HepG2 (cell line): ENCODE data around the gene BLOC1S2. TPM values are rescaled to one million over a fixed set of nuclear protein-coding genes. Genes with fewer than 3 reads are reported as not detected.

Experiments used
- ATAC-seq: fragments of 200-7000 bp; cut with Tn5 transposase; 3 replicates; pipeline ENCODE4 v1.9.1; 2020; ENCODE audit warnings: mild to moderate bottlenecking, moderate library complexity
- BruUV-seq: library from RNA; stranded (reverse); fragments of 400-500 nt; replicated peaks from 2 replicates; lab custom pipeline; 2021; lab: Mats Ljungman, UMichigan
- CTCF ChIA-PET: fragments of 300-600 bp; formaldehyde crosslinking; extraction: SDS; loops from one replicate; lab custom pipeline; 2021; ENCODE audit warnings: low total read pairs, inconsistent platforms, low intra/inter-chr PET ratio; lab: Yijun Ruan, JAX
- POLR2A ChIA-PET: fragments of 350-600 bp; sonication (Branson Sonifier 250); formaldehyde crosslinking; loops from one replicate; lab custom pipeline; 2020; ENCODE audit warnings: antibody characterized with exemption, inconsistent platforms; lab: Yijun Ruan, JAX
- DNase-seq: peaks from one replicate; pipeline ENCODE4 v3.0.0-alpha.2; 2015; ENCODE audit warnings: low spot score
- FAIRE-seq: peaks from 3 replicates; lab custom pipeline; 2011; peaks lifted over from hg19 to GRCh38; lab: Jason Lieb, UNC
- H2AFZ ChIP-seq: one replicate; pipeline ENCODE4 v1.6.1; 2011; ENCODE audit warnings: low read length, inconsistent platforms
- H3K27ac ChIP-seq: fragments of 300-600 bp; 3 replicates; pipeline ENCODE4 v1.8.0; 2011; ENCODE audit warnings: mixed run types, mild to moderate bottlenecking, mixed read lengths, low read length, inconsistent platforms; ENCODE audit not compliant: insufficient read depth; ENCODE audit errors: extremely low read length
- H3K27me3 ChIP-seq, 2 experiments: fragments of 200-600 bp in 1 of 2; 2 replicates in 1 of 2; 3 replicates in 1 of 2; pipeline versions ENCODE4 v1.6.0 to v1.8.0; 2011; ENCODE audit warnings: low read length in 2 of 2, mild to moderate bottlenecking in 2 of 2, moderate library complexity in 2 of 2, inconsistent platforms in 1 of 2; ENCODE audit not compliant: insufficient read depth in 2 of 2, control insufficient read depth in 1 of 2
- H3K36me3 ChIP-seq, 2 experiments: fragments of 200-600 bp in 1 of 2; replicated peaks in 1 of 2; 2 replicates in 1 of 2; 3 replicates in 1 of 2; pipeline versions ENCODE4 v1.5.1 to v1.8.0; 2011; ENCODE audit warnings: low read length in 2 of 2, inconsistent platforms in 1 of 2; ENCODE audit not compliant: insufficient read depth in 2 of 2, control insufficient read depth in 1 of 2
- H3K4me1 ChIP-seq: 2 replicates; pipeline ENCODE4 v1.5.1; 2012; ENCODE audit warnings: low read length, inconsistent platforms; ENCODE audit not compliant: insufficient read depth
- H3K4me2 ChIP-seq: 2 replicates; pipeline ENCODE4 v1.6.0; 2011; ENCODE audit warnings: low read depth, low read length, inconsistent platforms
- H3K4me3 ChIP-seq, 3 experiments: fragments of 200-600 bp in 1 of 3; sonication (generic), shearing (Covaris generic) in 1 of 3; replicated peaks in 1 of 3; 2 replicates each; pipeline ENCODE4 v1.5.1; 2011 to 2016; ENCODE audit warnings: low read length in 3 of 3, inconsistent platforms in 2 of 3, low read depth in 2 of 3, mild to moderate bottlenecking in 2 of 3, control low read depth in 1 of 3, mixed read lengths in 1 of 3; ENCODE audit not compliant: insufficient read depth in 1 of 3
- H3K79me2 ChIP-seq: one replicate; pipeline ENCODE4 v1.6.1; 2011; ENCODE audit warnings: low read length, inconsistent platforms; ENCODE audit not compliant: insufficient read depth
- H3K9ac ChIP-seq: 2 replicates; pipeline ENCODE4 v1.6.0; 2011; ENCODE audit warnings: mild to moderate bottlenecking, low read depth, low read length, inconsistent platforms; ENCODE audit not compliant: insufficient read depth
- H3K9me3 ChIP-seq: 2 replicates; pipeline ENCODE4 v1.5.1; 2012; ENCODE audit warnings: mild to moderate bottlenecking, low read length
- H4K20me1 ChIP-seq: 2 replicates; pipeline ENCODE4 v1.6.0; 2011; ENCODE audit warnings: inconsistent platforms, mild to moderate bottlenecking, low read length, moderate library complexity; ENCODE audit not compliant: insufficient read depth
- CCDC6 ChIP-seq: sonication (generic); formaldehyde crosslinking; IDR thresholded peaks from 2 replicates; pipeline ENCODE4 v1.8.1; 2022; ENCODE audit warnings: mild to moderate bottlenecking, missing genetic modification reagents, moderate library complexity
- EP300 ChIP-seq, 3 experiments: sonication (generic) in 1 of 3; formaldehyde crosslinking in 1 of 3; IDR thresholded peaks; 2 replicates each; pipeline versions ENCODE4 v1.5.1 to v1.6.1; 2011 to 2020; ENCODE audit warnings: low read depth in 2 of 3, low read length in 2 of 3, borderline replicate concordance in 1 of 3, improper control_type of control experiment in 1 of 3, mild to moderate bottlenecking in 1 of 3, missing genetic modification reagents in 1 of 3, moderate library complexity in 1 of 3
- REST ChIP-seq, 2 experiments: IDR thresholded peaks; 2 replicates each; pipeline ENCODE4 v1.6.1; 2011 to 2012; ENCODE audit warnings: low read length in 2 of 2, borderline replicate concordance in 1 of 2, low read depth in 1 of 2, mild to moderate bottlenecking in 1 of 2, moderate library complexity in 1 of 2
- SALL1 ChIP-seq: sonication (generic); formaldehyde crosslinking; IDR thresholded peaks from 2 replicates; pipeline ENCODE4 v1.8.0; 2022; ENCODE audit warnings: mild to moderate bottlenecking, missing genetic modification reagents
- ZNF296 ChIP-seq: sonication (generic); formaldehyde crosslinking; conservative IDR thresholded peaks from 2 replicates; pipeline ENCODE4 v1.5.0; 2020; ENCODE audit warnings: mild to moderate bottlenecking, missing genetic modification reagents
- ZNF333 ChIP-seq: sonication (generic); formaldehyde crosslinking; IDR thresholded peaks from 2 replicates; pipeline ENCODE4 v1.4.0; 2020; ENCODE audit warnings: mild to moderate bottlenecking, missing genetic modification reagents, borderline replicate concordance
- ZNF460 ChIP-seq: sonication (generic); formaldehyde crosslinking; IDR thresholded peaks from 2 replicates; pipeline ENCODE4 v1.5.1; 2020; ENCODE audit warnings: missing genetic modification reagents, mild to moderate bottlenecking, borderline replicate concordance
- WGBS: methylation state at CpG from one replicate; pipeline ENCODE4 v1.1.6; 2017; ENCODE audit warnings: low lambda C conversion rate; 5-methylcytosine and 5-hydroxymethylcytosine counted together
- in situ Hi-C: cut with HindIII; loops from 2 replicates; pipeline ENCODE4 v1.10.0; 2017; ENCODE audit warnings: low pct_unique_long_range_greater_than_20kb; ENCODE audit not compliant: extremely low pct_ligation_motif_present
- intact Hi-C: fragments of 100-400 bp; cut with micrococcal nuclease; formaldehyde crosslinking; loops from one replicate; pipeline ENCODE4 v1.10.0; 2022; ENCODE audit not compliant: unreplicated experiment
- polyA plus RNA-seq, 8 experiments: library from polyadenylated mRNA; depleted of rRNA in 3 of 8; stranded (reverse) in 7 of 8; unstranded in 1 of 8; fragments of >200 nt; fragmentation: Illumina TruSeq in 4 of 8; extraction: Trizol in 4 of 8; gene quantifications; 2 replicates each; pipeline versions ENCODE4 v1.2.1 to v1.2.3, GENCODE V29; 2011 to 2016; ENCODE audit warnings: low read depth in 4 of 8, missing spikeins in 1 of 8, mixed read lengths in 1 of 8; ENCODE audit not compliant: insufficient read depth in 1 of 8
- total RNA-seq, 5 experiments: library from RNA; depleted of rRNA; stranded (reverse); fragments of >200 nt; fragmentation: Illumina TruSeq; extraction: Trizol; gene quantifications; 2 replicates each; pipeline ENCODE4 v1.2.3, GENCODE V29; 2016; ENCODE audit warnings: low read depth in 1 of 5
- TF ChIP-seq, protein P1 (sequence below): sonication (generic); formaldehyde crosslinking; IDR thresholded peaks from 2 replicates; pipeline ENCODE4 v1.4.0; 2020; ENCODE audit warnings: missing genetic modification reagents, borderline replicate concordance

BLOC1S2 gene
- total and polyA plus RNA-seq, 2 of the 13 experiments (the other 11 are each of a cell fraction or from before 2014, with no cell fraction given) = 22.3 to 64.4 TPM

GRCh38 chr10:100327718-100328009 is 41.2 kb upstream of the BLOC1S2 start:
- ChIA-PET POLR2A (no interaction called here), CTCF (no interaction called here)
- no peak overlapping the region for H3K9ac ChIP-seq
- H3K79me2 ChIP-seq = no peaks in the 10 kb centered on the region
- no TSS peak for BruUV-seq
- TF ChIP-seq ZNF296 (CRISPR knock-in tag) = 0 out of 2 replicates have a peak, but pooled peaks have one; percentile 66
- no peak for TF ChIP-seq CCDC6
- 0 out of 2 replicates have a peak, but pooled peaks have one; percentile 26 for TF ChIP-seq SALL1
- TF ChIP-seq EP300 (IDR thresholded peaks at IDR 0.05; ENCODE audit: low read depth in 2 of 2, low read length in 2 of 2) = no peak
- TF ChIP-seq EP300 (CRISPR knock-in tag; IDR thresholded peaks at IDR 0.05; ENCODE audit: borderline replicate concordance) = no peak
- TF ChIP-seq REST (IDR thresholded peaks at IDR 0.05; ENCODE audit: borderline replicate concordance in 1 of 2, low read depth in 1 of 2, low read length in 2 of 2) = peak in 1 of 2 experiments; percentile 65; a peak in 3 of 4 replicates
- no peak for TF ChIP-seq ZNF333 (CRISPR knock-in tag)
- TF ChIP-seq, protein P1, sequence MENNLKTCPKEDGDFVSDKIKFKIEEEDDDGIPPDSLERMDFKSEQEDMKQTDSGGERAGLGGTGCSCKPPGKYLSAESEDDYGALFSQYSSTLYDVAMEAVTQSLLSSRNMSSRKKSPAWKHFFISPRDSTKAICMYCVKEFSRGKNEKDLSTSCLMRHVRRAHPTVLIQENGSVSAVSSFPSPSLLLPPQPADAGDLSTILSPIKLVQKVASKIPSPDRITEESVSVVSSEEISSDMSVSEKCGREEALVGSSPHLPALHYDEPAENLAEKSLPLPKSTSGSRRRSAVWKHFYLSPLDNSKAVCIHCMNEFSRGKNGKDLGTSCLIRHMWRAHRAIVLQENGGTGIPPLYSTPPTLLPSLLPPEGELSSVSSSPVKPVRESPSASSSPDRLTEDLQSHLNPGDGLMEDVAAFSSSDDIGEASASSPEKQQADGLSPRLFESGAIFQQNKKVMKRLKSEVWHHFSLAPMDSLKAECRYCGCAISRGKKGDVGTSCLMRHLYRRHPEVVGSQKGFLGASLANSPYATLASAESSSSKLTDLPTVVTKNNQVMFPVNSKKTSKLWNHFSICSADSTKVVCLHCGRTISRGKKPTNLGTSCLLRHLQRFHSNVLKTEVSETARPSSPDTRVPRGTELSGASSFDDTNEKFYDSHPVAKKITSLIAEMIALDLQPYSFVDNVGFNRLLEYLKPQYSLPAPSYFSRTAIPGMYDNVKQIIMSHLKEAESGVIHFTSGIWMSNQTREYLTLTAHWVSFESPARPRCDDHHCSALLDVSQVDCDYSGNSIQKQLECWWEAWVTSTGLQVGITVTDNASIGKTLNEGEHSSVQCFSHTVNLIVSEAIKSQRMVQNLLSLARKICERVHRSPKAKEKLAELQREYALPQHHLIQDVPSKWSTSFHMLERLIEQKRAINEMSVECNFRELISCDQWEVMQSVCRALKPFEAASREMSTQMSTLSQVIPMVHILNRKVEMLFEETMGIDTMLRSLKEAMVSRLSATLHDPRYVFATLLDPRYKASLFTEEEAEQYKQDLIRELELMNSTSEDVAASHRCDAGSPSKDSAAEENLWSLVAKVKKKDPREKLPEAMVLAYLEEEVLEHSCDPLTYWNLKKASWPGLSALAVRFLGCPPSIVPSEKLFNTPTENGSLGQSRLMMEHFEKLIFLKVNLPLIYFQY (CRISPR knock-in tag) = no peak
- no peak for TF ChIP-seq ZNF460 (CRISPR knock-in tag)
- TF ChIP-seq, all 625 proteins: peak for 3
- Histone ChIP-seq H3K4me1 (peaks cover 22% of the 10 kb centered on the region), H3K27me3 (peaks cover 0 to 24% of the 10 kb centered on the region in 2 experiments; a peak in 3 of 5 replicates), H3K36me3 (no peaks in the 10 kb centered on the region), H3K9me3 (no peaks in the 10 kb centered on the region), H2AFZ (no peak overlapping the region), H3K4me2 (no peak overlapping the region), H3K4me3 (no peak overlapping the region), H4K20me1 (no peaks in the 10 kb centered on the region), H3K27ac (no peak overlapping the region)
- no peak for FAIRE-seq
- peak; percentile 77 for ATAC-seq
- in situ Hi-C loops = loop anchor here (25.0 kb wide), 1 partner anchor 560 kb away; no protein-coding TSS in a partner anchor
- WGBS = 3% methylated on average over 3 of the region's 3 CpGs
- intact Hi-C loops = no loop called here
- no peak for DNase-seq
